GM21528 (cell line): ENCODE measurements around the gene TMEM117.
"Not testable (repeated sequence)": the region's sequence is repeated elsewhere in the genome, so short reads cannot be mapped to it uniquely, and the experiment has no call there.

ENCODE experiments used
- ATAC-seq: cut with Tn5 transposase; IDR thresholded peaks from one replicate; pipeline ENCODE4 v1.9.1; 2021; ENCODE audit warnings: mild to moderate bottlenecking, moderate library complexity; ENCODE audit not compliant: unreplicated experiment, low FRiP score

Gene TMEM117

DNA sequence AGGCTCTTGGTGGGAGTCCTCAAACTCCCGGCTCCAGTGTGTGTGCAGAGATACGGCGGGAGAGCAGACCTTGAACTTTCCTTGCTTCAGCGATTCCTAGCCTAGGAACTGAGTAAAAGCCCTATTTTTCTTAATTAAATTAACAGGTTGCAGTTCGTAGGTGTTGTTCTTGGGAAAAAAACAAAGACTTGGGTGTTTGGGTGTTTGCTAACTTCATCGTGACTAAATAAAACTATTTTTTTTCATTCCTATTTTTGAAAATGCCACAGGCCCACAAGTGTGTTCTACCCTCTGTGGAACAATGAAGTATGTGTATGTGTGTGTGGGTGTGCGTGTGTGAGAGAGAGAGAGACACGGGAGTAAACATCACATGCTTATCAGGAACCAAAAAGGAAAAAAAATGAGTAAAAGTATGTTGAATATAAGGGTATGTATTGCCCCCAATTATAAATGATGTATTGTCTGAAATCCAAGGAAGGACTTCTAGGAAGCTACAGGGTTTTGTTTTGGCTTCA is 651 bp downstream of the TMEM117 start:
- peak; percentile 42 for ATAC-seq

DNA sequence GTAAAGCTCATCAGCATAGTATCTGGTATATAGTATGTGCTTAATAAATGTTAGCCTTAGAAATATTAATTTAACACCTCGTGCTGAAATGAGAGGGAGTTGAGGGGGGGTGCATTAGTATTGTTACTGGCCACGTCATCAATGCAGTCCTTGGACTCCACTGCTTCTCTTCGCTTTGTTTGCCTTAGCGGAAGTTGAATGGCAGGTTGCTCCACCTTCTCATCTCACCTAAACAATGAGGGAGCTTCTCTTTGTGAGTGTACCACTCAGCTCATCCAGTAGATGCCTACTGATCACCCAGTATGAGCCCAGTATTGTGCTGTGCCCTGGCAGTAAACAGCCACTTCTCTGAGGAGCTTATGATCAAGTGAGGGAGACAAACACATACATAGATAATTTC is 4.5 kb downstream of the TMEM117 start:
- ATAC-seq = no peak

DNA sequence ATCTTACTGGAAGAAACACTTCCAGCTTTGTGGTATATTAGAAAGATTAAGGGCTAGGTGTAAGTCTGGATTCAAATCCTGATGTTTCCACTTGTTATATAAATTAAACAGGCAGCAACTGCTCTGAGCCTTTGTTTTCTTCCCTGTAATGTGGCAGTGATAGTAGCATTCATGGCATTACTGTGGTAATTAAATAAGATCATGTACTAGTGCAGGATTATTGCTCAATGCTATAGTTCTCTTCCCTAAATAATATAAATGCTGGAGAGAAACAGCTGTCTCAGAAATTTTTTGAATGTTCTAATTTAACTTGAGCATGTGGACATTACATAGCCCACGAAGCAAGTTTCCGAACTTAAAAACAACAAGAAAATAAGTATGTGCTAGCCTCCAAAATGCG is 5.4 kb downstream of the TMEM117 start:
- ATAC-seq = no peak

DNA sequence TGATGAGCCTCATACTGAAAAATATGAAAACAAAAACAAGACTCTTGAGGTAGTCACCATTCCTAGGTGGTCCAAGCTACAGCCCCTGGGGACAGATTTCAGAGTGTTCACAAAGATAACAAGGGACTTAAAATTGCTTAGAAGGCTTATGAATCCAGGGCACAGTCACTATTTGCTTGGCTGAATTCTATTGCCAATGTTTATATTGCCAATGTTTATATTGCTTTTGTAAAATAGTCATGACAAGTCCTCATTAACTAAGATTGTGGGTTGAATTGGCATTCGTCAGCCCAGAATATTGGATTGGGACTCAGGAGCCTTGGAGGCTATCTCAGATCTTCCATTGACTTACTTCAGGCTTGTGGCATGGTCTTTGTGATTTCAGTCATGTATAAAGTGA is 6.4 kb downstream of the TMEM117 start:
- no peak for ATAC-seq

DNA sequence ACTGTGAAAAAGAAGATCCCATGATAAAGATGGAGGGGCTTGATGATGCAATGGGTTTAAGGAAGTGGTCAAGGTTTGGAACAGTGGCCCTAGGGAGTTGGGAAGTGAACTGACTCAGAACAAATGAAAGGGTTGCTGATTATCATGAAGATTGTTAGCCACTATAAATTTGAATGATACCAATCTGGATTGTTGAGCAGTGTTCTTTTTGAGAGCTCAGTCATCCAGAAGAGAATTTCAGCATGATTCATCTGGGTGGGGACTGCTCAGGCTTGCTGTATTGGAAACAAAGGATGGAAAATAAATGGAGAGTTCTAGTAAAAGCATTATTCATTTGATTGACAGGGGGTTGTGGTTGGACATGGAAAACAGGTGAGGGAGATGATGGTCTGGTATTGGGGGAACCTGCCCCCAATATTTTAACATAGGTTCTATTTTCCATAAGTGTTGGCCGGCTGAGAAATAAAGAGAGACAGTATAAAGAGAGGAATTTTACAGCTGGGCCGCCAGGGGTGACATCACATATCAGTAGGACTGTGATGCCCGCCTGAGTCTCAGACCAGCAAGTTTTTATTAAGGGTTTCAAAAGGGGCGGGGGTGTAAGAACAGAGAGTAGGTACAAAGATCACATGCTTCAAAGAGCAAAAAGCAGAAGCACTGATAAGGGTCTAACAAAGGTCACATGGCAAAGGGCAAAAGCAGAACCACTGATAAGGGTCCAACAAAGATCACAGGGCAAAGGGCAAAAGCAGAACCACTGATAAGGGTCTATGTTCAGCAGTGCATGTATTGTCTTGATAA is 11.7 kb downstream of the TMEM117 start:
- ATAC-seq = not testable (repeated sequence)

DNA sequence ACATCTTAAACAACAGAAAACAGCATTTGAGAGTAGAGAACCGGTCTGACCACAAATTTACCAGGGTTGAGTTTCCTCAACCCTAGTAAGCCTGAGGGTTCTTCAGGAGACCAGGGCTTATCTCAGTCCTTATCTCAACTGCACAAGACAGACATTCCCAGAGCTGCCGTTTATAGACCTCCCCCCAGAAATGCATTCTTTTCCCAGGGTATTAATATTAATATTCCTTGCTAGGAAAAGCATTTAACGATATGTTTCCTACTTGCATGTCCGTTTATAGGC is 12.3 kb downstream of the TMEM117 start:
- no peak for ATAC-seq

DNA sequence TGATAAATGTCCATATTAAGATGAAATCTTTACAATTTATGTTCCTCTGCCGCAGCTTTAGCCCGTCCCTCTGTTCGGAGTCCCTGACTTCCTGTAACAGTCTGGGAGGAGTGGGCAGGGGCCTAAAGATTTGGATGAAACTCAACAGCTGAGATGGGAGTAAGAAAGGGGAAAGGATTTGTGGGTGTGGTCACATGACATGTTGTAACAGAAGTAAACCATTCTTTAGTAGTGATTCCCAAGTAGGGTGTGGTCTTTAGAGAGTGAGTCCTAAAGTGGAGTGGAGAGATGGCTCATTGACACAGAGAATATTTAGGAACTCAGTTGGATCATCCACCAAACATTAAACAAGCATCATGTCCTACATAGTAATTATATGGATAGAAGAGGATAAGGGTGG is 12.9 kb downstream of the TMEM117 start:
- no peak for ATAC-seq

DNA sequence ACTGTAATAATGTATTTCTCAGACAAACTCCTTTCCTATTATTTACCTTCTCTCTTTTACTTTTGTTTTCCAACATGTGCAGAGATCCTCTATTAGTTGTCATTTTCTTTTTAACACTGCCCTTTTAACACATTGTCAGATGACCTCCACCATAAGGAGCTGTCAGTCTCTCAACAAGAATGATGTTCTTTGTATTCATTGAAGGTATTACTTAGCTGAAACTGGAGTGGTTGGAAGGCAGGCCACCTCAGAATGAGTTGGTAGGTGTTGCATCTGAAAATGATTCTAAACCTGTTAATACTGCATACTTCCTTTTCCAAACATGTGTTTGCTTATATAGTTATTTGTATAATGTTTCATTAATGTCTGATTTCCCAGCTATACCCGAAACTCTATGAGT is 16.9 kb downstream of the TMEM117 start:
- no peak for ATAC-seq

DNA sequence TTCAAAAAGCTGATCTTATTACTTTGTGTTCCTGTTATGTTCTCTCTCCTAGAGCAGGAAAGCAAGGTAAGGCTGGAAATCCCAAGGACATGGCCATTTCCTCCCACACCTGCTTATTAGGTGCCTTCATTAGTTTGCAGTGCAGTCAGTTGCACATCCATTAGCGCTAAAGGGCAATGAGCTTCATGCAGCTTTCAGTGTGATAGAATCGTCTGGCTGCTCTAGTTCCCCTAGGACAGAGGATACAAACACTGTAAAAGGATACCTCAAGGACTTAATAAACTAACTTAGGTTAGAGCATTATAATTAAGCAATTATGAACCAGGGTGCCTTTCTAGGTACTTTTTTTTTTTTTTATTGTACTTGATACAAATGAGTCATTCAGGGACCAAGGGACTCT is 21.1 kb downstream of the TMEM117 start:
- ATAC-seq = no peak

DNA sequence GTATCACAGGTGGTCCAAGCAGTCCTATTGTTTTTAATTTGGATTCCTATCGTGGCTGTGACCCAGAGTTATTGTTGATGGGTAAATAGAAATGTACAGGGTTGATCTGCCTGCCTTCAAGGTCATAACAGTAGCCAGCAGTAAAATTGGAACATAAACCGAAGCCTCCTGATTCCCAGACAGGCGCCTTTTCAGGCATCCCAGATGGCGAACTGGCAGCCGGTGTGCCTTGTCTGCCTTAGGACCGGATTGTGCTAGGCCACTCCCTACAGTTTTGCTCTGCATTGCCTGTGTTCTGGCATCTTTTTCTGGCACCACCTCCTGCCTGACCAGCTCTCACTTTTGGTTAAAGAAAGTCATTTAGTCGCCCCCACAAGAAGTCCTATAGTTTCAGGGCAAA is 22.2 kb downstream of the TMEM117 start:
- ATAC-seq = no peak

DNA sequence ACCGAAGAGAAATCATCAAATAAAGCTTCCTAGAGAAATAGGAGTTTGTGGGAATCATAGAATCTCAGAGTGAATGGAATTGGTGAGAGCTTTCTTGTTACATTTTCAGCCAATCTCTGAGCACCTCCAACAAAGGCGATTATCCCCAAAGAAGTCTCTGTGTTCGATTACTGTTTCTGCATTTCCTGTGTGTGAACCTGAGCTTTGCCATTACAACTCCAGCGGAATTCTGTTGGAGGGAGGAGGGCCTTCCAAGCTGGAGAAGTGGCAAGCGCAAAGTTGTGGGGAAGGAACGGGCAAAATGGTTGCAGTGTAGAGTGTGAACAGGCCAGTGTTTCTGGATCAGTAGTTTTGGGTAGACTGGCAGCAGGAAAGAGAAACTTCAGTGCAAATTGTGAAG is 23.1 kb downstream of the TMEM117 start:
- no peak for ATAC-seq

DNA sequence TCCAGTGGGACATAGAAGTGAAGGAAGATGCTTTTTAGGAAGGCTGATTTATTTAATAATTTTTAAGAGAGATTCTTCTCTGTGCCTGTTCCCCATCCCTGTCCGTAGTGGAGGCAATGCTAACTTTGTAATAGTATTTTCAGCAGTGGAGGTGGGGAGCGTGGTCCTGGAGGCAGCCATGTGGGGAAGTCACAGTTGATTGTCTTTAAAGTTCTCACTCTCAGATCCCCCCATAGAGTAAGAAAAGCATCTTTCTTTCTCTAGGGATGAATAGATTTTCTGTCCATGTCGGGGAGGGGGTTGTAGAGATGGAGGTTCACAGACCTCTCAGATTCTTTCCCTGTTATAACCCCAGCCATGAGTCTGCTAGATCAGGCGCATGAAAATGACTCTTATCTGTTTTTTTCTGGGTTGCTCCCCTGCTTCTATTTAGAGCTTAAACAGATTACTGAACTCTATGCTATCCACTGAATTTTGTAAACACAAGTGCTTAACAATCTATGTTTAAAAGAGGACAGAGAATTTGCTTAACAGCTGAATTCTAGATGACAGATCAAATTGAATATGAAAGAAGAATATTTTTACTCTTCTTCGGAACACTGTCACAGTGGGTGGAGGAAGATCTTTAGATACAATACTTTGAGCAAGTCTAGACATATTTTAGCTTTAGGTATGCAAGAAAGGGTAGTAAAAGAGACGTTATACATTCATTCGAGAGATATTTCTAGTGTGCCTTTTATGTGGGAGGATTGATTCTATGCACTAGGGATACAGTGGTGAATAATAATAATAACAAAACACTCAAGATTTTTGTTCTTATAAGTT is 25.3 kb downstream of the TMEM117 start:
- no peak for ATAC-seq

DNA sequence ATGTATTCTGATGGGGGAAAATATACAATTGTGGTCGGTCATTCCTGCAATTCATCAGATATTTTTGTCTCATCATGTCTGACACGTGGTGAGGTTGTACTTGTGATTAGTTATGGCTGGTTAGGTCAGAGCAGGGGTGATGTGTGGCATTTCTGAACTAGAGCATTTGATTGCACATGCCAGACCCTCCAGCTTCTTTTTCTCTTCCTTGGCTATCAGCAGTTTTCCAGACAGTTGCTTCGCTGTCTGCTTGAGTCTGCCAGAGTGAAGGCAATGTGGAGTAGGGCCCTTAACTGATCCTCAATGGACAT is 25.9 kb downstream of the TMEM117 start:
- no peak for ATAC-seq

DNA sequence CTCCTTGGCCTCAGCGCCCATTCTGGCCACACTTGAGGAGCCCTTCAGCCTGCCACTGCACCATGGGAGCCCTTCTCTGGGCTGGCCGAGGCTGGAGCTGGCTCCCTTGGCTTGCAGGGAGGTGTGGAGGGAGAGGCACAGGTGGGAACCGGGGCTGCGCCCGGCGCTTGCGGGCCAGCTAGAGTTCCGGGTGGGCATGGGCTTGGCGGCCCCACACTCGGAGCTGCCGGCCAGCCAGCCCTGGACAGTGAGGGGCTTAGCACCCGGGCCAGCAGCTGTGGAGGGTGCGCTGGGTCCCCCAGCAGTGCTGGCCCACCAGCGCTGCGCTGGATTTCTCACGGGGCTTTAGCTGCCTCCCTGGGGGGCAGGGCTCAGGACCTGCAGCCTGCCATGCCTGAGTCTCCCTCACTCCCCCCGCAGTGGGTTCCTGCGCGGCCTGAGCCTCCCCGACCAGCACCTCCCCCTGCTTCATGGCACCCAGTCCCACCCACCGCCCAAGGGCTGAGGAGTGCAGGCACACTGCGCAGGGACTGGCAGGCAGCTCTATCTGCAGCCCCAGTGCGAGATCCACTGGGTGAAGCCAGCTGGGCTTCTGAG is 28.0 kb downstream of the TMEM117 start:
- no peak for ATAC-seq

DNA sequence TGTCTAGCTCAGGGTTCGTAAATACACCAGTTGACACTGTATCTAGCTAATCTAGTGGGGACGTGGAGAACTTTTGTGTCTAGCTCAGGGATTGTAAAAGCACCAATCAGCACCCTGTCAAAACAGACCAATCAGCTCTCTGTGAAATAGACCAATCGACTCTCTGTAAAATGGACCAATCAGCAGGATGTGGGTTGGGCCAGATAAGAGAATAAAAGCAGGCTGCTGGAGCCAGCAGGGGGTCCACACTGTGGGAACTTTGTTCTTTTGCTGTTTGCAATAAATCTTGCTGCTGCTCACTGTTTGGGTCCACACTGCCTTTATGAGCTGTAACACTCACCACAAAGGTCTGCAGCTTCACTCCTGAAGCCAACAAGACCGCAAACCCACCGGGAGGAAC is 28.7 kb downstream of the TMEM117 start:
- ATAC-seq = not testable (repeated sequence)

DNA sequence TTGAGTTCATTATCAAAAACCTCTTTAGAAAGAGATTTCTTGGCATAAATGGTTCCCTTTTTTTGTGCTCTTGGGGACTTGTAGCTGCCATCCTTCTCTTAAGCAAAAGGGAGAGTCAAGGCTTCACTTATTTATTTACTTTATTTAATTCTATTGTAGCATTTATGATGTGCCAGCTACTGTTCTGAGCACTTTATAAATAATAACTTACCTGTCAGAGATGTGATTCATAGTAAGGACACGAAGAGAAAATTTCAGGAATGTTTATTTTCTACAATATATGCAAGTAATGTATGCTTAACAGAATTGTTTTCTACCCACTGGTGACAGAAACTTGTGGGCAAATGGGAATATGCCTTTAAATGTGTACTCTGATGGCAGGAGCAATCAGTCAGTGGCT is 33.3 kb downstream of the TMEM117 start:
- no peak for ATAC-seq

DNA sequence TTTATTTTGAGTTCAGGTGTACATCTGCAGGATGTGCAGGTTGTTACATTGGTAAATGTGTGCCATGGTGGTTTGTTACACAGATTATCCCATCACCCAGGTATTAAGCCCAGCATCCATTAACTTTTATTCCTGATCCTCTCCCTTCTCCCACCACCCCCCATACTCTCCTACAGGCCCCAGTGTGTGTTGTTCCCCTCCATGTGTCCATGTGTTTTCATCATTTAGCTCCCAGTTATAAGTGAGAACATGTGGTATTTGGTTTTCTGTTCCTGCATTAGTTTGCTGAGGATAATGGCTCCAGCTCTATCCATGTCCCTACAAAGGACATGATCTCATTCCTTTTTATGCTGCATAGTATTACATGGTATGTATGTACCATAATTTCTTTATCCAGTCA is 33.9 kb downstream of the TMEM117 start:
- ATAC-seq = not testable (repeated sequence)

DNA sequence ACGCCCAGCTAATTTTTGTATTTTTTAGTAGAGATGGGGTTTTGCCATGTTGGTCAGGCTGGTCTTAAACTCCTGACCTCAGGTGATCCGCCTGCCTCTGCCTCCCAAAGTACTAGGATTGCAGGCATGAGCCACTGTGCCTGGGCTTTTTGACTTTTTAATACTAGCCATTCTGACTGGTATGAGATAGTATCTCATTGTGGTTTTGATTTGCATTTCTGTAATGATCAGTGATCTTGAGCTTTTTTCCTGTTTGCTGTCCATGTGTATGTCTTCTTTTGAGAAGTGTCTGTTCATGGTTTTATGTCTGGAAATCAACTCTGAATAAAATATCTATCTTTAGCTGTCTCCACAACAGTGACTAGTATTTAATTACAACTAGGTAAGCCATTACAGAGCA is 35.4 kb downstream of the TMEM117 start:
- ATAC-seq = not testable (repeated sequence)

DNA sequence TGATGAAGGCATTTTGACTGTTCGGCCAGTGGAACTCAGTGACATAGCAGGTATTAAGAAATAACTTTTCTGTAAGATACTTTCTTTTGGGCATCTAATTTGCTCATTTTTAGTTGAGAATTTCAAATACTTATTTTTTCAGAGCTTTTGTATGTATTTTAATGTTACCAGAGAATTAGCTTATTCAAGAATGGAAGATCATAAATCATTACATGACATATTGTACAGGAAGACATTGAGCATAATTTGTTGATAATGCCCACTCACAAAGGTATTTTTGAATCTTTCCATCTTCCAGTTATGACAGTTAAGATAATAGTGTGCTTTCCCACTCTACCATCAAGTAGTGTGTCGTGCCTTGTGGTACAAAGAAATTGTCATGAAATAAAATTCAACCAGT is 36.5 kb downstream of the TMEM117 start:
- no peak for ATAC-seq

DNA sequence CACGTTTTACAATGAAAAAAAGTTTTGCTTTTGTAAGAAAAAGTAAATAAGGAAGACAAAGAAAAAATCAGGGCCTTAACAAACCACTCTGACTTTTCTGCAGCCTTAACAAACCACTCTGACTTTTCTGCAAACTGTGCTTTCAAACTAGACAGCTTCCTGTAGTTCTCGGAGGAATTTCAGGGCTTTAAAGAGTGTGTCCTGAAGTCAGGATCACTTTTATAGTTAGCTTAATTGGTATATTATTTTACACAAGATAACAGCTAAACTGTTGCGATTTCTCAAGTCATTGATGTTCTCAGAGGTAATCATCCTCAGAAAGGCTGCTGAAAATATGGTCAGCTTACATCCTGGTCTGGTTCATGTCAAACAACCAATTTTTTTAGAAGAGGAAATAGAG is 42.2 kb downstream of the TMEM117 start:
- no peak for ATAC-seq

DNA sequence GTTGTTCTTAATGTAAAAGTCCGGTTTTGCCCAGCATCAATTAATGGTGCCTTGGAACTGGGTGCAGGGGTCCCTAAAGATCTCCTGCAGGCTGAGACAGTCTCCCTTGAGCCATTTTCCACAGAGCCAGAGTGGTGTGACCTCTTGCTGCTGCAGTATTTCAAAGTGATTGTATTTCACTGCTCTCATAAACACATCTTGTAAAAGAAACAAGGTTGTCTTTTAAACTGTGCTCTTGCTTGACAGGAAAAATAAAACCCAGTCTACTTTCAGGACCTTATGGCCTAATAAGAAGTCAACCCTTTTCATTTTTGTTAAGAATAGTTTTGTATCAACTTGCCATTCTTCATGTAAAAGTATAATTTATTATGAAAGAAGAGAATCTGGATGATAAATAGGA is 44.7 kb downstream of the TMEM117 start:
- no peak for ATAC-seq
